ENCODE data around the gene DIP2C.
"Not testable (repeated sequence)": the region's sequence is repeated elsewhere in the genome, so short reads cannot be mapped to it uniquely, and the experiment has no call there.

DIP2C gene

DNA sequence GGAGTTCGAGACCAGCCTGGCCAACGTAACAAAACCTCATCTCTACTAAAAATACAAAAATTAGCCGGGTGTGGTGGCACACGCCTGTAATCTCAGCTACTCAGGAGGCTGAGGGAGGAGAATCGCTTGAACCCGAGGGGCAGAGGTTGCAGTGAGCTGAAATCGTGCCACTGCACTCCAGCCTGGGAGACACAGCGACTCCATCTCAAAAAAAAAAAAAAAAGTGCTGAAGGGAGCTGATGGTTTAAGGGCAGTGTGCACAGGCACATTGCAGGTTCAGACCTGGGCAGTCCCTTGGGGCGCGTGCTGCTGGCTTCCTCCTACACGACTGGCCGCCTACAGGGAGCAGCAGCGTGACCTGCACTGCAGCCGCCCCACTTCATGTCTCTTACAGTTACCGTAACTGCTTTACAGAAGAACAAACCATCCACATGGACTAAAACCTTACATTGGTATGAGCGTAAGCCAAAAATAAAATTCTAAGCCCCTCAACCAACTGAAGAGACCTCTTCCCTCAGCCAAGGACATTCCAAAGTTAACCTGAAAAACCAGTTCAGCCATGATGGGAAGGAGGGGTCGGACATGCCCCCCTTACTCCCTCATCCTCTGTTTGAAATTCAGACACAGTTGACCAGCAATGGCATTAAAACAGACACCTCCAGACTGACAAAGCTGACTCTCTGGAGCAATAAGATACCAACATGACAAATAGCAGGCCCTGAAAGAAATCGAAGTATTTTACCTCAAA lies 292.0 kb downstream of the DIP2C start:
- DNase-seq: no peak

DNA sequence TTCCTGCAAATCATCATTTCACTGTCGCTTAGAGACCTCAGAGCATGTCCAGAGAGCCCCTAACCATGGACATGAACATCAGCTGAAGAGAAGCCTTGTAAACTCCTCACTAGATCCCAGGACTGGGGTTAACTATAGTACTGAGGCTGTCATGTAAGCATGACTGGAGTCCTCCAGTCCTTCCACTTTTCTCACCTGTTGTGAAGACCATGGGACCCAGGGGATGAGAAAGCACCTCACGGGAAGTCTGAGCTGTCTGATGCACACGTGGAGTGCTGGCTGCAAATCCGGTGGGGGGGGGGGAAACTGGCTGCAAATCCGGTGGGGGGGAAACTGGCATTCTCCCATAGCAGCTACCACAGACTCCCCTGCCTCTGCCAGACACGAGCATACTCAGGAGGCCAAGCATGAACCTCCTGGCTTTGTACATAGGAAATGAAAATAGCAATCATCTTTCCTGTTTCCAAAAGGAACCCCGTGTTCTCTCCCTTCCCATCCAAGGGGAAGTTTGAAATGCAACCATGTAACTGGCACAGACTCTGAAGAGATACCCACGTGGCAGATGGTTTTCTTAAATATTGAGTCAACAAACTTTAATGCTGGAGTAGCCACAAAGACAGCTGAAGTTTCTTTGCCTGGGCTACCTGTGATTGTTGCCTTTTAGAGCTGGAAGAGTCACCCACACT lies 292.8 kb downstream of the DIP2C start:
- DNase-seq: no peak

DNA sequence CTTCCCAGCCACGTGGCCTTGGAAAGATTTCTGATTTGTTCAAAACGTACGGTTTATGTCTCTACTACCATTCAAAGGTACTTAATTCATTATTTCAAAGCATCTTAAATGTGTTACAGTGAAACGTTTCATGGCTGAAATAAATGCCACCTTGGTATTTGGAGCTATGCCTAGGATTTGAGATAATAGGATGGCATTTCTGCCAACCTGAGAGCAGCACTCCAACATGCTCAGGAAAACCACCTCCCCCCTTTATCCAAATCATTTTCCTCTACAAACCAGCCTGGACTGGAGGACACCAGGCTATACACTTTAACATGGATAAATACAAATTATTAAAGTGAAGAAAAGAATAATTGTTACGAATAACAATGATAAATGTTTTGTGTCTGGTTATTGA lies 293.4 kb downstream of the DIP2C start:
- no peak for DNase-seq

DNA sequence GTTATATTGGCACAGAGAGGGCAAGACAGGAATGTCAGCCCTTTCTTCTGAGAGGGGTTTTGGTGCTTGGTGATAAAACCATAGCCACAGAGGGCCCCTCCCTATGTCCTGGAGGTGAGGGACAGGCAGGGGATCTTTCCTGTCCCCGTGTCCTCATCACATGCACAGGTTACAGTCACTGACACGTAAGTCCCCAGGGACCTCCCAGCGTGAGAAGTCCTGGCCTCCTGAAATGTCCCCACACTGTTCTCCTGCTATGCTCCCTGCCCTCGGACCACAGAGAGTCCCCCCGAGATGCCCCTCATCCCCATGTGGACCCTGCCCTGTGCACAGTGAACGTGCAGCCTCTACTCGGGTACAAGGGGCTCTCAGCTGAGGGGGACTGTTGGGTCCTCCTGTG lies 293.8 kb downstream of the DIP2C start:
- DNase-seq: no peak

DNA sequence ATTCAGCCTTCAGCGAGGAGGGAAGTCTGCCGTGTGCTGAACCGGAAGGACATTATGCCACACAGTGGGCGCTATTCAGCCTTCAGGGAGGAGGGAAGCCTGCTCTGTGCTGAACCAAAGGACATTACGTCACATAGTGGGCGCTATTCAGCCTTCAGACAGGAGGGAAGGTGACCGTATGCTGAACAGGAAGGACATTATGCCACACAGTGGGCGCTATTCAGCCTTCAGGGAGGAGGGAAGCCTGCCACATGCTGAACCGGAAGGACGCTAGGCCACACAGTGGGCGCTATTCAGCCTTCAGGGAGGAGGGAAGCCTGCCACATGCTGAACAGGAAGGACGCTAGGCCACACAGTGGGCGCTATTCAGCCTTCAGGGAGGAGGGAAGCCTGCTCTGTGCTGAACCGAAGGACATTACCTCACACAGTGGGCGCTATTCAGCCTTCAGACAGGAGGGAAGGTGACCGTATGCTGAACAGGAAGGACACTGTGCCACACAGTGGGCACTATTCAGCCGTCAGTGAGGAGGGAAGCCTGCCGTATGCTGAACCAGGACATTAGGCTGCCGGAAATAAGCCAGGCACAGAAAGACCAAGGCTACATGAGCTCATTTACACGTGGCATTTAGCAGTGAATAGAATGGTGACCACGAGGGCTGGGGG lies 294.9 kb downstream of the DIP2C start:
- DNase-seq: not testable (repeated sequence)

DNA sequence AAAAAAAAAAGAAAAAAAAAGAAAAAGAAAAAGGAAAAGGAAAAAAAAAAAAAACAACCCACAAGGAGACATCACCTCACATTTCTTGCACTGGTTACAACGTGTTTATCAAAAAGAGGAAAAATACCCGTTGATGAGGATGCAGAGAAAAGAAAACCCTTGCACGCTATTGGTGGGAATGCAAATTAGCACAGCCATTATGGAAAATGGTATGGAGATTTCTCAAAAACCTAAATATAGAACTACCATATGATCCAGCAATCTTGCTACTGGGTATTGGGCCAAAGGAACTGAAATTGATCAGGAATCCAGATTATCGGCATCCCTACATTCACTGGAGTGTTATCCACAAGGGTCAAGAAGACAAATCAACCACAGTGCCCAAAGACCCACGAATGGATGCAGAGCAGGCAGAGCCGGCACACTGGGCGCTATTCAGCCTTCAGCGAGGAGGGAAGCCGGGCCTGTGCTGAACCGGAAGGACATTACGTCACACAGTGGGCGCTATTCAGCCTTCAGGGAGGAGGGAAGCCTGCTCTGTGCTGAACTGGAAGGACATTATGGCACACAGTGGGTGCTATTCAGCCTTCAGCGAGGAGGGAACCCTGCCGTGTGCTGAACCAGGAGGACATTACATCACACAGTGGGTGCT lies 295.6 kb downstream of the DIP2C start:
- DNase-seq: no peak

DNA sequence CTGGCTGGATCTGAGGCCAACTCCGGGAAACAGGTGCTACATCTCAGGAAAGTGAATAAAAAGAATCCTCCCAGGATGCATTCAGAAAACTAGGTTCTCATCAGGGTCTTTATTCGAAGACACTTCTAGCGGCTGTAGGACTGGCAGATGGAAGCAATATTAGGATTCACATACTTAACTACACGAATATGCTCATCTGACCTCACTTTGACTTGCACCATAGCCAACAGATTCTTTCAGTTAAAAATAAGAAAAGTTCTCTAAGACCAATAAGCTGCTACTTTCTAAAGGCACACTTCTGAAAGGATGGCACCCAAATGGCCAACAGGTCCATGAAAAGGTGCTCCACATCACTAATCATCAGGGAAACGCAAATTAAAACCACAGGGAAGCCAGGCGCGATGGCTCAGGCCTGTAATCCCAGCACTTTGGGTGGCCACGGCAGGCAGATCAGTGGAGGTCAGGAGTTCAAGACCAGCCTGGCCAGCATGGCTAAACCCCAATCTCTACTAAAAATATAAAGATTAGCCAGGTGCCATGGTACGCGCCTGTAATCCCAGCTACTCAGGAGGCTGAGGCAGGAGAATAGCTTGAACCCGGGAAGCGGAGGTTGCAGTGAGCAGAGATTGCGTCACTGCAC lies 296.2 kb downstream of the DIP2C start:
- no peak for DNase-seq

DNA sequence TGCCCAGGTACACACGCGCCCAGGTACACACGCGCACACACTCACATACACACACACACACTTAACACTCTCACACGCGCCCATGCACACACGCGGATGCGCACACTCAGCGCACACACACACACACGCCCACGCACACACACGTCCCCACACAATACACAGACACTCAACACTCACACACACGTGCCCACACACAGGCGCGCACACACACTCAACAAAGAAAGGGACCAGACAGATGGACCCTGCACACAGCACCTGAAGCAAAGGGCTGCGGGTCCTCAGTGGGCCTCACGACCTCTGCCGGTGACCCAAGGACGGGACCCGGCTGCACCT lies 296.8 kb downstream of the DIP2C start:
- no peak for DNase-seq

DNA sequence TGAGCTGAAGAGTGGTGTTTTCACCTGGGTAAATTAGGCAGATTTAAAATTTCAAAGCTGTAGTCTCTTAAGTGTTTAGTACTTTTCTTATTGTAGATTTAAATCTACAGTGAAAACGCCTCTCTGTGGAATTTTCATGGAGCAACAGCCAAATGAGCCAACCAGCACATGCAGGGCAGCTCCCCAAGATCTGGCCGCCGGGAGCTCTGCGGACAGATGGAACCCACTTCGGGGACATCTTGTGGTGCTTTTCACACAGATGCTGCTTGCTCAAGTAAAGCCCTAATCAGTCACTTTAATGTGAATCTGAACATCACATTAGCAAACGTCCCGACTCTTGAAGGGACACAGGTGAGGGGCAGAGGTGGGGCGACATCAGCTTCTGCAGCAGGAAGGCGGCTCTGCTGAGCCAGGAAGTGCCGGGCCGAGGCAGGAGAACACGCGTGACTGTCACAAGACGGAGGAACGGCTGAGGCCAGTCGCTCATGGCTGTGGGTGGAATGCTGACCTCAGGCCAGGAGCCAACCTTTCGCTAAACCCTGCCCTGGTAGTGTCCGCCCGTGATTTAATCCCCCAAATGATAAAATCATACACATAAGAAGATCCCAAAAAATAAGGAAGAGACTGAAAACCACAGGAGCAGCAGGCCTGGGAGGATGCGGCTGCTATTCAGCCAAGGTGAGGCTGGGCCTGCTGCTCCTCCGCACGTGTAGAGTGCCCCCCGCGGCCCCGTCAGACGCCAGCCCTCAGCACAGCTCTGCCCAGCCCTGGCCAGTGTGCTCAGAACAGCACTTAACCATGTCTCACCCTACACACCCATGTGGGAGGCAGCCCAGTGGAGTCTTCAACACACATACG lies 297.4 kb downstream of the DIP2C start:
- no peak for DNase-seq

DNA sequence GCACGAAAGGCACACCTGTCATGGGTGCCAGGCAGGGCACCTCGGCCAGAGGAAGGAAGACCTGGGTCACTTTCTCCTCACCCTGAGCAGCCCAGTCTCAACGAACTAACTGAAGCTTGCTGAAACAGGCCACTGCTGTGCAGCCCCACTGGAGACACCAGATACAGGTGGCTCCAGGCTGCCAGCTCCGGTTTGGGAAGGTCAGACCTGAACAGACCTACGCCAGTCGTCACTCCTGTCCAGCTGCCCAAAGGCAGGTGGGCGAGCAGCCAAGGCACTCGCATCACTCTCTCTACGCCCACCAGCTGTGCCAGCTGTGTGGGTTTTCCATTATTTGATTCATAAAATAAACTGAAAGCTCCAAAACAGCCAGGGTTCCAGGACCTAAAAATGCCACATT lies 298.2 kb downstream of the DIP2C start:
- DNase-seq: no peak

DNA sequence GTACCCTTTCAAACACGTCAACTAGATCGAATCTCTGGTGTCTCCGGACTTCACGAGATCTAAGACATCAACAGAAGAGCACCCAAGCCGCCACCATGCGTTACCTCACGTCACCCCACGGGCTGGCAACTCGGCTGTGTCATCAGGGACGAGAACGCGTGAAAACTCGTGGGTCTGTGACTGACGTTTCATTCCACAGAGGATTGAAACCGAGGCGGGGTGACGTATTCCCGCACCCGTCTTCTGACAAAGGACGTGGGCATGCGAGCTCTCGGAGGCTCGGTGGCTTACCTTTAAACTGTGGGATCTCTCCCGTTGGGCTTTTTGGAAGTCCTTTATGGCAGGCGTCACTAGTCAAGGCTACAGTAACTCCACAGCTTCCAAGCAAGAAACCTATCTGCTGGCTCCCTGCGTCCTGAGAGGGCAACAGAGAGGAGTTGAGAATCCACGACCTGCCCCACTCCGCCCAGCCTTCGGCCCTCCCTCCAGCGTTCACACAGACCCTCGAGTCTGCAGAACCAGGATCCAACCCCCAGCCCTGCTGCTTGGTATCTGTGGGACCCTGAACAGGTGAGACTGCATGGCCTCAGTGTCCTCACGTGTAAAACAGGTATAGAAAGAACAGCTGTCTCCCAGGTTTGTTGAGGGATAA lies 298.9 kb downstream of the DIP2C start:
- DNase-seq: no peak

DNA sequence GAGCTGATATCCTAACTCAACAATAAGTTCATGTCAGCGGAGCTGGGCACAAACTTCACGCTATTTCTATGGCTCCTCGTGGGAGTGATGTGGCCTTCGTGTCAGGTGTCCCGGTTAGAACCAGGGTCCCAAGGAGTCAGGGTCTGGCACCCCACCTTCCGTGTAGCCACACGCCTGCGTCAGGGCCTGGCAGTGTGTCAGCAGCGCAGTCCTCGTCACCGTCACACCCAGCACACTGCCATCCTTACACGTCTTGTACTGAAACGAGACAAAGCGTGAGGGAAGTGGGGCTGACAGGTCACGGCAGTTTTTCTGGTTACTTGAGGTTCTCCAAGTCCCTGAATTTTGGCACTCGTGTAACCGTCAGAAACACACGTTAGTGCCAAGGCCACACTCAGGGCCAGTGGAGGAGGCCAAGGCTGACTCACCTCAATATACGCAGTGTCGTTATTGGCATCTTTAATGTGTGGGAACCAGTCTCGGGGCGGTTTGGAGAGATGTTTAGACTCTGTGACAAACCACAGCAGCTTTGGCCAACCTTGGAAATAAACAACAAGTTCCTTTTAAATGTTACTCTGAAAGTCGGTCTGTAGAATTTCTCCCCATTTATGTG lies 299.5 kb downstream of the DIP2C start:
- no peak for DNase-seq

DNA sequence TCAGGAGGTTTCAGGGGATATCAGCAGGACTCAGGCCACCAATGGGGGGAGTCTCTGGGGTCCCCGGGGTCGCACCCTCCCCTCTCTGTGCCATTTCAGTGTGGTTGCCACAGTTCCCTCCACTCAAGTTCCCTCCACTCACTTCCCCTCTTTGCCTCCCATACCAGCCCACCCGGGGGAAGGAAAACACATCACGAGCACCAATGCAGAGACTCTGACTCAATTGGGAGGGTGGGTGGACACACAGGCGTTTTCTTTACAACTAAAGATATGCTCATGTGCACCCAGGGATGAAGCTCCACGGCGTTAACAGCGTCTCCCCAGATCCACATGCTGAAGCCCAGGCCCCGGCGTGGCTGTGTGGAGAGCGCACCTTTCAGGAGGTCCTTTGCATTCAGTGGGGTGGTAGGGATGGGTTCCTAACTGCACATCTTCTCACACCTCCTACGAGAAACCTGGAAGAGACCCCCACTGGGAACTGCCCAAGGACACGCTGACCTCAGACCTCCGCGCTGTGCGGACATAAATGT lies 300.1 kb downstream of the DIP2C start:
- DNase-seq: no peak

DNA sequence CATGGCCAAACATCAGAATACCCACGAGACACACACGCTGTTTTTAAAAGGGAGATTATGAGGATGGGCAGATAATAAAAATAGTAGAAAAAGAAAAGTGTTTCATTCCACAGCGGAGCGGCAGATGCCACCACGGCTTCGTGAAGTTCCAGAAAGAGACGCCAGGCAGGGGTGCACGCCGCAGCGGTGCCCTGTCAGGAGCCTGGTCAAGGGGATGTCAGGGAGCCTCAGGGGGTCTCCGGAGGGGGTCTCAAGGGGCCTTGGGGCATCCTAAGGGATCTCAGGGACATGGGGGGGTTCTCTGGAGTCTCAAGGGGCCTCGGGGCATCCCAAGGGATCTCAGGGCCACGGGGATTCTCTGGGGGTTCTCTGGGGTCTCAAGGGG lies 300.8 kb downstream of the DIP2C start:
- DNase-seq: no peak

DNA sequence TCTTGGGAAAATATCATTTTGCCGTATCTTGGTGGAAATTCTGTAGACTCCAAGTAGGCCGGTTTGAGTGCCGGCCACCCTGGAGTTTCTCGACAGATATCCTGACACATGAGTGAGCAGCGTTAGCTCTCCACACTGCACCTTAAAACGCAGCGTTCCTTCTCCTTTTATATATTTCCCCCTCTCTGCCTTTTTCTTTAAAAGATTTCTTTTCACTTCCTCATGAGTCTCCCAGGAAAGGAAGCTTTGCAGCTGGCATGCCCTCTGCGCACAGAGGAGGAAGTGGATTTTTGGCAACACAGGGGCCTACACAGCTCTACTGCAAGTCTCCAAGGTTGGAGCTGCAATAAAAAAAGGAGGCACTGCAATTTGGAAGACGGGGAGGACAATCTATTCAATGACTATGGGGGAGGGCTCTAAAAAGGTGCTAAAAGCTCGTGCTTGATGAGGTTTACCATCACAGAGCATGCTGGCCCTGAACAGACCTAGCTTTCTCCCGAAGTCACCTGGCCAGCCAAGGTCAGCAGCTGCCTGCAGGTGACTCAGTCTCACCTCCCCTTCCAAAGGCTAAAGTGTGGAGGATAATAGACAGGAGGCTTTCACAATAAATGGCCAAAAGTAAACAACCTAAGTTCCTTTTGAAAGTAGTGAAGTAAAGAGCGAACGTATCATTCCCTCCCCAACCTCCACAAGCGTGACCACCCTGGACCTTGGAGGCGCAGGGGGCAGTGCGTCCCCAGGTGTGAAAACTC lies 301.4 kb downstream of the DIP2C start:
- DNase-seq: no peak

DNA sequence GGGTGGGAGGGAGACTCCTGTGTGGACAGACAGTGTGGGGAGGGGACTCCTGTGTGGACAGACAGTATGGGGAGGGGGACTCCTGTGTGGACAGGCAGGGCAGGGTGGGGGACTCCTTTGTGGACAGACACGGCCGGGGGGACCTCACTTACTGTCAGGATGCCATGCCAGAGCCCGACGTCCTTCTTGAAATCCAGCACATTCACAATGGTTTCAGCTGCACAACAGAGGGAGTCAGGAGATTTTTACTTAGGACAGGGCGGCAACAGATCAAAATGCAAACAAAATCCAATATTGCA lies 301.9 kb downstream of the DIP2C start:
- DNase-seq: no peak

DNA sequence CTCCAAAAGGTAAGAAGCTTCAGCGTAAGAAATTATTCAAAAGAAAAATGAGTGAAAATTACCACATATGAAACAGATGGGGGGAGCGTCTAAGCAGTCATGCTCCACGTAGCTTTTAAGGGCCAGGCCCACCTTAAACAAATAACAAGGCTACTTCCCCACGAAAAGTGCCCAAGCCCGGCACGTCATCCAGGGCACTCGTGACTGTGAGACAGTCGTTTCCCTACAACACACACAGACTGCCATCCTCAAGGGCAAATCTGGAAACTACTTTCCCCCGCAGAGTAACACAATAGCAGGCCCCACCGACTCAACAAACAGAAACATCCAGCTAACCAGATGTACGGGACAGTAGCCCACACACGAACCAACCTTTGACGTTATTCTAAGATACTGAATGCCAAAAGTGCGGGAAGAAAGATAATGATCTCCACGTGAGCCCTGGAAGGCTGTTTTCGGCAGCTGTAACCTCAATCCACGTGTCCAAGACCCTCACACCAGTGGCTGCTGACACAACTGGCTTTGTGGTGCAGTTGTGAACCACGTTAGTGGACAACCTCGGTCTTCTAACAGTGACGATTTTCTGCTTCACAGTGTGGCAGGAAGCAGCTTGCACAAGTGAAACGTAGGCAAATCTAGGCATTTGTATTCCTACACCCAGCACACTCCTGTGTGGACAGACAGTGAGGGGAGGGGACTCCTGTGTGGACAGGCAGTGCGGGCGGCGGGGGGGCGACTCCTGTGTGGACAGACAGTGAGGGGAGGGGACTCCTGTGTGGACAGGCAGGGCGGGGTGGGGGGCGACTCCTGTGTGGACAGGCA lies 302.5 kb downstream of the DIP2C start:
- DNase-seq: no peak

DNA sequence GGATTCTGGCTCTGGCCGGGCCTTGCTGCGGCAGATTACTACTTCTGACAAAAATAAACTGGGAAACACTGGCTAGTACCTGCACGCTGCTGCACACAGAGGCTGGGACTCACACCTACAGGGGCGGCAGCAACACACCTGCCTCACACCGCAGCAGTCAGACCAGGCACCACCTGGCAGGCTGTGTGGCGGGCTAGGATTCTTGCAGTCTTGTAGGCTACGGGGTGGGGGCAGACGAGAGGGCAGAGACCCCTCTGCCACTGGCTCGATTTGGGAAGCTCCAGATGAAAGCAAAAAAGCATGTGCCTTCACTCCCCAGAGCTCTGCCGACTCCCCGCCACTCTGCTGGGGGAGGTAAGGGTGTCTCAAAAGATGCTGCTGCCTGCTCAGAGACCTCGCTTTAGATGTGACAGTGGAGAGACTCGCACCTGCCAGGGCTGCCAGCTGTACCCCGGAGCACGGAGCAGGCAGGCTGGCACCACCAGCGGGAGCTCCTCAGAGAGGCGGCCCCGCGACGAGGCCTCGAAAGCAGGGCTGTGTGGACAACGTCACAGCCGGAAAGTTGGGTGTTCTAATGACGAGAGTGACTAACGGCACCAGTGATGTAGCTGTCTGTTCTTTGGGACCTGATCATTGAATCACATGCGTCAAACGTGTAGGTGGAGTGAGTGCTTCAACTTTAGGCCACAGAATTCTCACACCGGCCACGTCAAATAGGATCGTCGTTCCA lies 303.7 kb downstream of the DIP2C start:
- DNase-seq: no peak
